ENCODE data around the gene TGIF1. TPM values are rescaled to one million over a fixed set of nuclear protein-coding genes. Genes with fewer than 3 reads are reported as not detected.

Gene TGIF1
- total and polyA plus RNA-seq, 10 of the 15 experiments (the other 5 are each of a cell fraction or from before 2014, with no cell fraction given), result 1.8 to 8.5 (median 6.4) TPM

DNA sequence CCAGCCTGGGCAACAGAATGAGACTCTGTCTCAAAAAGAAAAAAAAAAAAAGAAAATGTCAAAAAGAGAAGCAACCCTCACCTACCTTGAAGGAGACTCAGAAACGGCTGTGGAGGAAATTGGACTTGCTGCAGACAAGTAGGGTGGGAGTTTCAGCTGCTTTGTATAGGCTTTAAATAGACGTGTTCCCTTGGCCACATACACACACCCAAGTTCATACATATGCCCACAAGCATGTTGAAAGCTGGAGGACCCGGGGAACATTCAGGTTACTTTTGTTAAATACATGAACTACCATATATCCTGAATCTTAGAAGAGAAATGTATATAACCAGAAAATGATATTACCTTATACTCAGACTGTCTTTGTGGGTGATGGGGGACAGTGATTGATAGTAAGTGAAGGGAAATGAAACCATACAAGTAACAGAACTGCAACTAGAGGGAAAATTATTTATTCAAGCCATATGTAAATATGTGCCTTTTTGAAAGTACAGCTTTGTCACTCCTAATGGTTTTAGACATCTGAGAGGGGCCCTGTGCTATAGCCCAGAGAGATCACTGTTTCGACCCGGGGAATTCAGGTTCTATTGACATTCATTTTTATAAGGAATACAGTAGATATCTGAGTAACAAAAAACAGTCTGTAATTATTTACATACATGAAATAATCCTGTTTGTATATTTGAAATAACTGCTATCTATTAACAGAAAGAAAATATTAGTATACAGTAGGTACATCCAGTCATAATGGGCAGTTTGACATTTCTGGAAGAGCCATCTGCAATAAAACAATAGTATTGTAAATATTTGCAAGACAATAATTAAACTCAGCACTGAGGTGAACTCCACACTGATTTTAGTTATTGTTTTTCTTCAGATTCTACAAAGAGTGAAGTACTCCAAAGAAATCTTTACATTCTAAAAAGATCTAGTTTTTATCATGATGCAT lies 48.0 kb upstream of the TGIF1 start (continued):
- TF ChIP-seq, protein P1, sequence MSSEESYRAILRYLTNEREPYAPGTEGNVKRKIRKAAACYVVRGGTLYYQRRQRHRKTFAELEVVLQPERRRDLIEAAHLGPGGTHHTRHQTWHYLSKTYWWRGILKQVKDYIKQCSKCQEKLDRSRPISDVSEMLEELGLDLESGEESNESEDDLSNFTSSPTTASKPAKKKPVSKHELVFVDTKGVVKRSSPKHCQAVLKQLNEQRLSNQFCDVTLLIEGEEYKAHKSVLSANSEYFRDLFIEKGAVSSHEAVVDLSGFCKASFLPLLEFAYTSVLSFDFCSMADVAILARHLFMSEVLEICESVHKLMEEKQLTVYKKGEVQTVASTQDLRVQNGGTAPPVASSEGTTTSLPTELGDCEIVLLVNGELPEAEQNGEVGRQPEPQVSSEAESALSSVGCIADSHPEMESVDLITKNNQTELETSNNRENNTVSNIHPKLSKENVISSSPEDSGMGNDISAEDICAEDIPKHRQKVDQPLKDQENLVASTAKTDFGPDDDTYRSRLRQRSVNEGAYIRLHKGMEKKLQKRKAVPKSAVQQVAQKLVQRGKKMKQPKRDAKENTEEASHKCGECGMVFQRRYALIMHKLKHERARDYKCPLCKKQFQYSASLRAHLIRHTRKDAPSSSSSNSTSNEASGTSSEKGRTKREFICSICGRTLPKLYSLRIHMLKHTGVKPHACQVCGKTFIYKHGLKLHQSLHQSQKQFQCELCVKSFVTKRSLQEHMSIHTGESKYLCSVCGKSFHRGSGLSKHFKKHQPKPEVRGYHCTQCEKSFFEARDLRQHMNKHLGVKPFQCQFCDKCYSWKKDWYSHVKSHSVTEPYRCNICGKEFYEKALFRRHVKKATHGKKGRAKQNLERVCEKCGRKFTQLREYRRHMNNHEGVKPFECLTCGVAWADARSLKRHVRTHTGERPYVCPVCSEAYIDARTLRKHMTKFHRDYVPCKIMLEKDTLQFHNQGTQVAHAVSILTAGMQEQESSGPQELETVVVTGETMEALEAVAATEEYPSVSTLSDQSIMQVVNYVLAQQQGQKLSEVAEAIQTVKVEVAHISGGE (CRISPR knock-in tag; IDR thresholded peaks at IDR 0.05), result no peak
- TF ChIP-seq BCL11A (IDR thresholded peaks at IDR 0.05; ENCODE audit: low read depth, low read length) (no peak), TCF12 (IDR thresholded peaks at IDR 0.05; ENCODE audit: low read depth, low read length) (no peak), MEF2B (IDR thresholded peaks at IDR 0.05; ENCODE audit: partially characterized antibody, poor library complexity, severe bottlenecking) (peak; percentile 21), PAX8 (IDR thresholded peaks at IDR 0.05) (no peak), EED (IDR thresholded peaks at IDR 0.05; ENCODE audit: low read depth) (peak; percentile 42; the same call in 1 of the 2 replicates), RUNX3 (IDR thresholded peaks at IDR 0.05; ENCODE audit: low read length) (peak; percentile 84), ZBED1 (IDR thresholded peaks at IDR 0.05; ENCODE audit: borderline replicate concordance) (no peak; the same call in 1 of the 2 replicates), NBN (IDR thresholded peaks at IDR 0.05) (0 out of 2 replicates have a peak, but pooled peaks have one; percentile 6), CHD1 (IDR thresholded peaks at IDR 0.05; ENCODE audit: low read depth, low read length) (no peak), TCF3 (IDR thresholded peaks at IDR 0.05; ENCODE audit: borderline replicate concordance, insufficient read depth, low read depth, low read length) (0 out of 2 replicates have a peak, but pooled peaks have one; percentile 9), NFXL1 (IDR thresholded peaks at IDR 0.05; ENCODE audit: borderline replicate concordance) (no peak), STAT3 (IDR thresholded peaks at IDR 0.05; ENCODE audit: low read depth, low read length) (no peak), POLR2AphosphoS2 (IDR thresholded peaks at IDR 0.05; ENCODE audit: low read depth, low read length) (no peak), JUNB (IDR thresholded peaks at IDR 0.05) (0 out of 2 replicates have a peak, but pooled peaks have one; percentile 21), TBL1XR1 (IDR thresholded peaks at IDR 0.05; ENCODE audit: low read depth, low read length) (peak; percentile 8; the same call in 1 of the 2 replicates), CEBPB (IDR thresholded peaks at IDR 0.05; ENCODE audit: borderline replicate concordance in 1 of 2, low read depth in 2 of 2, low read length in 2 of 2) (no peak), ZNF217 (IDR thresholded peaks at IDR 0.05) (peak; percentile 67; the same call in 1 of the 2 replicates)
- TF ChIP-seq, protein P2, sequence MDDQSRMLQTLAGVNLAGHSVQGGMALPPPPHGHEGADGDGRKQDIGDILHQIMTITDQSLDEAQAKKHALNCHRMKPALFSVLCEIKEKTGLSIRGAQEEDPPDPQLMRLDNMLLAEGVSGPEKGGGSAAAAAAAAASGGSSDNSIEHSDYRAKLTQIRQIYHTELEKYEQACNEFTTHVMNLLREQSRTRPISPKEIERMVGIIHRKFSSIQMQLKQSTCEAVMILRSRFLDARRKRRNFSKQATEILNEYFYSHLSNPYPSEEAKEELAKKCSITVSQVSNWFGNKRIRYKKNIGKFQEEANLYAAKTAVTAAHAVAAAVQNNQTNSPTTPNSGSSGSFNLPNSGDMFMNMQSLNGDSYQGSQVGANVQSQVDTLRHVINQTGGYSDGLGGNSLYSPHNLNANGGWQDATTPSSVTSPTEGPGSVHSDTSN (IDR thresholded peaks at IDR 0.05; ENCODE audit: insufficient replicate concordance, low read depth, low read length), result peak; percentile 90
- TF ChIP-seq, protein P3, sequence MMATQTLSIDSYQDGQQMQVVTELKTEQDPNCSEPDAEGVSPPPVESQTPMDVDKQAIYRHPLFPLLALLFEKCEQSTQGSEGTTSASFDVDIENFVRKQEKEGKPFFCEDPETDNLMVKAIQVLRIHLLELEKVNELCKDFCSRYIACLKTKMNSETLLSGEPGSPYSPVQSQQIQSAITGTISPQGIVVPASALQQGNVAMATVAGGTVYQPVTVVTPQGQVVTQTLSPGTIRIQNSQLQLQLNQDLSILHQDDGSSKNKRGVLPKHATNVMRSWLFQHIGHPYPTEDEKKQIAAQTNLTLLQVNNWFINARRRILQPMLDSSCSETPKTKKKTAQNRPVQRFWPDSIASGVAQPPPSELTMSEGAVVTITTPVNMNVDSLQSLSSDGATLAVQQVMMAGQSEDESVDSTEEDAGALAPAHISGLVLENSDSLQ (IDR thresholded peaks at IDR 0.05), result peak; percentile 95
- TF ChIP-seq, protein P4, sequence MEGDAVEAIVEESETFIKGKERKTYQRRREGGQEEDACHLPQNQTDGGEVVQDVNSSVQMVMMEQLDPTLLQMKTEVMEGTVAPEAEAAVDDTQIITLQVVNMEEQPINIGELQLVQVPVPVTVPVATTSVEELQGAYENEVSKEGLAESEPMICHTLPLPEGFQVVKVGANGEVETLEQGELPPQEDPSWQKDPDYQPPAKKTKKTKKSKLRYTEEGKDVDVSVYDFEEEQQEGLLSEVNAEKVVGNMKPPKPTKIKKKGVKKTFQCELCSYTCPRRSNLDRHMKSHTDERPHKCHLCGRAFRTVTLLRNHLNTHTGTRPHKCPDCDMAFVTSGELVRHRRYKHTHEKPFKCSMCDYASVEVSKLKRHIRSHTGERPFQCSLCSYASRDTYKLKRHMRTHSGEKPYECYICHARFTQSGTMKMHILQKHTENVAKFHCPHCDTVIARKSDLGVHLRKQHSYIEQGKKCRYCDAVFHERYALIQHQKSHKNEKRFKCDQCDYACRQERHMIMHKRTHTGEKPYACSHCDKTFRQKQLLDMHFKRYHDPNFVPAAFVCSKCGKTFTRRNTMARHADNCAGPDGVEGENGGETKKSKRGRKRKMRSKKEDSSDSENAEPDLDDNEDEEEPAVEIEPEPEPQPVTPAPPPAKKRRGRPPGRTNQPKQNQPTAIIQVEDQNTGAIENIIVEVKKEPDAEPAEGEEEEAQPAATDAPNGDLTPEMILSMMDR (IDR thresholded peaks at IDR 0.05 in 2 of 3, conservative IDR thresholded peaks at IDR 0.05 in 1 of 3; ENCODE audit: control insufficient read depth in 2 of 3, extremely low read depth in 1 of 3, insufficient read depth in 1 of 3, low read depth in 3 of 3, low read length in 3 of 3), result no peak

Data from GM12878 (cell line).